PC-3 (cell line): ENCODE measurements around the gene SMIM44. TPM values are rescaled to one million over a fixed set of nuclear protein-coding genes. Genes with fewer than 3 reads are reported as not detected.
"Not testable (repeated sequence)": the region's sequence is repeated elsewhere in the genome, so short reads cannot be mapped to it uniquely, and the experiment has no call there.

Experiments used
- ATAC-seq: fragments of 200-7000 bp; cut with Tn5 transposase; 2 replicates; pipeline ENCODE4 v1.9.1; 2020; ENCODE audit warnings: mild to moderate bottlenecking, moderate library complexity
- BruUV-seq: library from RNA; stranded (reverse); fragments of 400-500 nt; replicated peaks from 2 replicates; lab custom pipeline; 2021; lab: Mats Ljungman, UMichigan
- CTCF ChIA-PET: fragments of 300-600 bp; sonication (Branson Sonifier 250); formaldehyde crosslinking; loops from one replicate; lab custom pipeline; 2022; ENCODE audit warnings: antibody characterized with exemption; lab: Charles Lee
- POLR2A ChIA-PET: fragments of 300-600 bp; sonication (Branson Sonifier 250); formaldehyde crosslinking; loops from one replicate; lab custom pipeline; 2022; ENCODE audit warnings: antibody characterized with exemption; ENCODE audit not compliant: unreplicated experiment; lab: Charles Lee
- DNase-seq: peaks from one replicate; pipeline ENCODE4 v3.0.0-alpha.2; 2015
- H2AFZ ChIP-seq: fragments of 300-600 bp; sonication (generic); 2 replicates; pipeline ENCODE4 v1.6.0; 2016; ENCODE audit warnings: antibody characterized with exemption, low read length
- H3F3A ChIP-seq: fragments of 300-600 bp; sonication (generic); one replicate; pipeline ENCODE4 v1.6.0; 2017; ENCODE audit warnings: antibody characterized with exemption, low read length, control low read depth, mild to moderate bottlenecking; ENCODE audit not compliant: unreplicated experiment
- H3K27ac ChIP-seq: fragments of 300-600 bp; sonication (generic); 2 replicates; pipeline ENCODE4 v1.5.1; 2016; ENCODE audit warnings: mild to moderate bottlenecking, low read length
- H3K27me3 ChIP-seq: fragments of 300-600 bp; sonication (generic); 2 replicates; pipeline ENCODE4 v1.6.1; 2016; ENCODE audit warnings: low read length, mixed read lengths
- H3K36me3 ChIP-seq: fragments of 300-600 bp; sonication (generic); 2 replicates; pipeline ENCODE4 v1.6.1; 2016; ENCODE audit warnings: low read depth, mixed run types, low read length, mixed read lengths
- H3K4me1 ChIP-seq: fragments of 300-600 bp; sonication (generic); 2 replicates; pipeline ENCODE4 v1.5.1; 2016; ENCODE audit warnings: low read length; ENCODE audit not compliant: insufficient read depth
- H3K4me2 ChIP-seq: fragments of 300-600 bp; sonication (generic); 2 replicates; pipeline ENCODE4 v1.6.0; 2016; ENCODE audit warnings: low read length
- H3K4me3 ChIP-seq: fragments of 300-600 bp; sonication (generic); 2 replicates; pipeline ENCODE4 v1.5.1; 2016; ENCODE audit warnings: mild to moderate bottlenecking, low read length, mixed read lengths
- H3K79me2 ChIP-seq: fragments of 300-600 bp; sonication (generic); 2 replicates; pipeline ENCODE4 v1.6.1; 2017; ENCODE audit warnings: low read length, mixed read lengths
- H3K9ac ChIP-seq: fragments of 300-600 bp; sonication (generic); 2 replicates; pipeline ENCODE4 v1.6.0; 2016; ENCODE audit warnings: mild to moderate bottlenecking, low read length
- H3K9me2 ChIP-seq: fragments of 300-600 bp; sonication (generic); replicated peaks from 2 replicates; pipeline ENCODE4 v1.6.1; 2016; ENCODE audit warnings: mixed run types, low read length, mixed read lengths
- H3K9me3 ChIP-seq: fragments of 300-600 bp; sonication (generic); 2 replicates; pipeline ENCODE4 v1.6.1; 2016; ENCODE audit warnings: low read length, mixed read lengths
- H4K20me1 ChIP-seq: fragments of 300-600 bp; sonication (generic); 2 replicates; pipeline ENCODE4 v1.6.1; 2016; ENCODE audit warnings: low read length, mixed read lengths
- EZH2 ChIP-seq: fragments of 300-600 bp; sonication (generic); IDR thresholded peaks from one replicate; pipeline ENCODE4 v1.6.1; 2017; ENCODE audit warnings: antibody characterized with exemption, mild to moderate bottlenecking, low read length; ENCODE audit not compliant: unreplicated experiment
- EZH2phosphoT487 ChIP-seq: fragments of 300-600 bp; sonication (generic); IDR thresholded peaks from 2 replicates; pipeline ENCODE4 v1.6.1; 2018; ENCODE audit warnings: mild to moderate bottlenecking, antibody characterized with exemption, low read length, borderline replicate concordance
- intact Hi-C: fragments of 100-400 bp; cut with micrococcal nuclease; formaldehyde crosslinking; loops from 2 replicates; pipeline ENCODE4 v1.9.0; 2023
- total RNA-seq: library from RNA; depleted of rRNA; stranded (reverse); fragments of >200 nt; gene quantifications from 2 replicates; pipeline ENCODE4 v1.2.3, GENCODE V29; 2014
- TF ChIP-seq, protein P1 (sequence below): fragments of 300-600 bp; sonication (generic); conservative IDR thresholded peaks from 2 replicates; pipeline ENCODE4 v1.5.1; 2017; ENCODE audit warnings: antibody characterized with exemption, low read depth, mild to moderate bottlenecking, low read length

The SMIM44 gene
- total RNA-seq, 1 experiment from 2014 or later: not detected

DNA sequence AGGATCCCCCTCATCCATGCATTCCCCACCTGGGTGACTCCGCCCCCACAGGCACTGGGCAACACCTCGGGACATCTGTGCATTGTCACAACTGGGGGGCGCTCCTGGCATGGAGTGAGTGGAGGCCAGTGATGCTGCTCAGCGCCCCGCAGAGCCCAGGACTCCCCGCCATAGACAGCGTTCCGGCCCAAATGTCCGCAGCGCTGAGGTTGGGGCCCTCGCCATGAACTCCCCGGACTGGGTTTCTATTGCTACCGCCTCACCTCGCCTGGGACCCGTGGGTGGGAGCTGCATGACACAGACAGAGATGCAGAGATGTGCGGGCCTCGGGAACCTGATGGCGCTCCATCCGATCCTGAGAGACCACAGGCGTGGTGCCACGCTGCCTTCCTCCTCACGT, 27.5 kb upstream of the SMIM44 start:
- peaks cover 95% of the 10 kb centered on the region for H3K79me2 ChIP-seq
- H3K4me1 ChIP-seq: peaks cover 21% of the 10 kb centered on the region
- no peak for ATAC-seq
- no peak overlapping the region for H3K27ac ChIP-seq
- ChIA-PET CTCF (no interaction called here), POLR2A (no interaction called here)
- intact Hi-C loops: no loop called here
- H2AFZ ChIP-seq: no peak overlapping the region
- H3F3A ChIP-seq: no peaks in the 10 kb centered on the region
- H3K9me2 ChIP-seq: no peaks in the 10 kb centered on the region
- no peaks in the 10 kb centered on the region for H3K27me3 ChIP-seq
- no peak overlapping the region for H3K9ac ChIP-seq
- no peaks in the 10 kb centered on the region for H3K9me3 ChIP-seq
- H3K4me2 ChIP-seq: no peak overlapping the region
- H4K20me1 ChIP-seq: peaks cover 28% of the 10 kb centered on the region; the same call in 1 of the 2 replicates
- DNase-seq: no peak
- H3K36me3 ChIP-seq: no peaks in the 10 kb centered on the region; the same call in 1 of the 2 replicates
- H3K4me3 ChIP-seq: no peak overlapping the region
- BruUV-seq: no TSS peak
- TF ChIP-seq EZH2 (no peak), EZH2phosphoT487 (no peak)
- TF ChIP-seq, protein P1, sequence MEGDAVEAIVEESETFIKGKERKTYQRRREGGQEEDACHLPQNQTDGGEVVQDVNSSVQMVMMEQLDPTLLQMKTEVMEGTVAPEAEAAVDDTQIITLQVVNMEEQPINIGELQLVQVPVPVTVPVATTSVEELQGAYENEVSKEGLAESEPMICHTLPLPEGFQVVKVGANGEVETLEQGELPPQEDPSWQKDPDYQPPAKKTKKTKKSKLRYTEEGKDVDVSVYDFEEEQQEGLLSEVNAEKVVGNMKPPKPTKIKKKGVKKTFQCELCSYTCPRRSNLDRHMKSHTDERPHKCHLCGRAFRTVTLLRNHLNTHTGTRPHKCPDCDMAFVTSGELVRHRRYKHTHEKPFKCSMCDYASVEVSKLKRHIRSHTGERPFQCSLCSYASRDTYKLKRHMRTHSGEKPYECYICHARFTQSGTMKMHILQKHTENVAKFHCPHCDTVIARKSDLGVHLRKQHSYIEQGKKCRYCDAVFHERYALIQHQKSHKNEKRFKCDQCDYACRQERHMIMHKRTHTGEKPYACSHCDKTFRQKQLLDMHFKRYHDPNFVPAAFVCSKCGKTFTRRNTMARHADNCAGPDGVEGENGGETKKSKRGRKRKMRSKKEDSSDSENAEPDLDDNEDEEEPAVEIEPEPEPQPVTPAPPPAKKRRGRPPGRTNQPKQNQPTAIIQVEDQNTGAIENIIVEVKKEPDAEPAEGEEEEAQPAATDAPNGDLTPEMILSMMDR: no peak

DNA sequence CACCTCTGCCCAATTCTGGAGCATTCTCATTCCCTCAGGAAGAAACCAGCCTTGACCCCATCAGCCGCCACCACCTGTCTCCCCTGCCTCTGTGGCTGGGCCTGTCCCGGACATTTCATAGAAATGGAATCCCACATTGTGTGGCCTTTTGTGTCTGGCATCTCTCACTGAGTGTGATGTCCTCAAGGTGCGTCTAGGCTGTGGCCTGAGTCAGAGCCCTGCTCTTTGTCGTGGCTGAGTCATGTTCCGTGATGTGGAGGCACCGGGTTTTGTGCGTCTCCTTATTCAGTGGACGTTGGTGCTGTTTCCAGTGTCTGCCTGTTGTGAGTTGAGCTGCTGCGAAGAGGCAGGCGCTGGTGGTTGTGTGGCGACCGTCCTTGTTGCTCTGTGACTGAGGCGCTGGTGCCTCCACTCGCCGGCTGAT, 26.3 kb upstream of the SMIM44 start:
- H3K36me3 ChIP-seq: no peaks in the 10 kb centered on the region; the same call in 1 of the 2 replicates
- no peak overlapping the region for H2AFZ ChIP-seq
- H4K20me1 ChIP-seq: peaks cover 25% of the 10 kb centered on the region; the same call in 1 of the 2 replicates
- peak overlapping the region; percentile 81 for H3K4me2 ChIP-seq
- no peaks in the 10 kb centered on the region for H3K9me3 ChIP-seq
- H3K27ac ChIP-seq: peak overlapping the region; percentile 83
- H3K79me2 ChIP-seq: peaks cover 84% of the 10 kb centered on the region
- ChIA-PET POLR2A (no interaction called here), CTCF (no interaction called here)
- ATAC-seq (peak; percentile 59), DNase-seq (peak; percentile 84)
- no peaks in the 10 kb centered on the region for H3F3A ChIP-seq
- intact Hi-C loops: no loop called here
- TF ChIP-seq, protein P1: no peak
- TF ChIP-seq EZH2 (no peak), EZH2phosphoT487 (no peak)
- H3K4me3 ChIP-seq: no peak overlapping the region
- peak overlapping the region; percentile 35 for H3K9ac ChIP-seq
- H3K9me2 ChIP-seq: no peaks in the 10 kb centered on the region
- no TSS peak for BruUV-seq
- H3K4me1 ChIP-seq: peaks cover 26% of the 10 kb centered on the region
- no peaks in the 10 kb centered on the region for H3K27me3 ChIP-seq

DNA sequence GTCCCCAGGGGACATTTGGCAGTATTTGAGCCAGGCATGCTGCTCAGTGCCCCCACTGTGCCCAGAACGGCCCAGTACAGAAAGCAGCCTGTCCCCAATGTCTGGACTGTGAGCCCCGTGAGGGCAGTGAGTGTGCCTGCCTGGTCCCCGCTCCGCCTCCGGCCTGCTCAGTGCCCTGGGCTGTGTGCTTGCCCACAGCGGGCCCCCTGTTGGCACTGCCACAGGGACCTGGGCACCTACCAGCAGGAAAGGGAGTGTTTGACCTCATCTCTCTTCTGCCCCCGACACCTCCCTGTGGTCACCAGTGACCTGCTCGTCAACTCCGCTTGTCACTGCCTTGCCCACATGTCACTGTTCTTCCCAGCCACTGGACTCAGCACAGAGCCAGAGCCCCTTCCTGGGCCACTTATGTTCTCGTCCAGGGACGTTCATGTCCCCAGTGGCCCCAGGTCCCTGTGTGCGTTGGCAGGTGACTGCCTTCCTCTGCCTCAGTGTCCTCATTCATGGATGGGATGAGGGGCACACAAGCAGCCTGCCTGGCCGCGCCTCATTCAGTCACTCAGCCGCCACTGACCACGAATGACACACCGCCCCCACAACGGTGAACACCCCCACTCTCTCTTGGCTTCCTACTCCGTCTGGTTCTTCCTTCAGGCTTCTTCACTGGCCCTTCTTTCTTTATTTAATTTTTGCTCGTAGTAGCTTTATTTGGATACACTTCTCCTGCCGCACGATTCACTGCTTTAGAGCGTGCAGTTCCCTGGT, 25.7 kb upstream of the SMIM44 start:
- Histone ChIP-seq H3K9me3 (no peaks in the 10 kb centered on the region), H3K9me2 (no peaks in the 10 kb centered on the region), H3K79me2 (peaks cover 77% of the 10 kb centered on the region), H3K4me1 (peaks cover 26% of the 10 kb centered on the region), H2AFZ (no peak overlapping the region), H3F3A (no peaks in the 10 kb centered on the region), H4K20me1 (peaks cover 21% of the 10 kb centered on the region; the same call in 1 of the 2 replicates), H3K27ac (peak overlapping the region; percentile 83), H3K27me3 (no peaks in the 10 kb centered on the region), H3K9ac (peak overlapping the region; percentile 35), H3K4me3 (peak overlapping the region; percentile 27; the same call in 1 of the 2 replicates), H3K4me2 (peak overlapping the region; percentile 81), H3K36me3 (no peaks in the 10 kb centered on the region; the same call in 1 of the 2 replicates)
- ChIA-PET CTCF (no interaction called here), POLR2A (no interaction called here)
- TF ChIP-seq, protein P1: no peak
- no peak for TF ChIP-seq EZH2
- TF ChIP-seq EZH2phosphoT487: no peak
- BruUV-seq: no TSS peak
- peak; percentile 3 for DNase-seq
- no peak for ATAC-seq
- intact Hi-C loops: no loop called here

DNA sequence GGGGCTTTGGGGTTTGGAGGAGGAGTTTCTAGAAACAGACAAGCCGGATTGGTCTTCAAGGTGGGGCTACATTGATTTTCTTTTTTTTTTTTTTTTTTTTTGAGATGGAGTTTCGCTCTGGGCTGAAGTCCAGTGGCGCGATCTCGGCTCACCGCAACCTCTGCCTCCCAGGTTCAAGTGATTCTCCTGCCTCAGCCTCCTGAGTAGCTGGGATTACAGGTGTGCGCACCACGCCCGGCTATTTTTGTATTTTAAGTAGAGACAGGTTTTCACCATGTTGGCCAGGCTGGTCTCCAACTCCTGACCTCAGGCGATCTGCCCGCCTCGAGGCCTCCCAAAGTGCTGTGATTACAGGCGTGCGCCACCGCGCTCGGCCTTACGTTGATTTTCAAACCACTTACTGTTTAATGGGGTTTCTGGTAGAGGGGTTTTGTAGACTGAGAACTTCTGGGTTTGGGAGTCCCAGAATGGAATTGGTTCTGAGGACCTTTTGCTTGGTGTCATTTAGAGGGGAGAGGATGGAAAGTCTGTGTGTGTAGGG, 24.9 kb upstream of the SMIM44 start:
- H2AFZ ChIP-seq, BruUV-seq, POLR2A ChIA-PET, H3K9me2 ChIP-seq, H3K27me3 ChIP-seq, ATAC-seq, H3K9me3 ChIP-seq, intact Hi-C loops, H3F3A ChIP-seq, H3K36me3 ChIP-seq, CTCF ChIA-PET, DNase-seq: not testable (repeated sequence)
- Histone ChIP-seq H3K4me3 (peak overlapping the region; percentile 91; the same call in 1 of the 2 replicates), H3K4me2 (peak overlapping the region; percentile 81), H3K4me1 (peaks cover 26% of the 10 kb centered on the region), H3K9ac (peak overlapping the region; percentile 35; the same call in 1 of the 2 replicates), H3K79me2 (peaks cover 70% of the 10 kb centered on the region), H4K20me1 (0 out of 2 replicates have a peak, but pooled peaks cover 15% of the 10 kb centered on the region), H3K27ac (peak overlapping the region; percentile 83)
